H1 (cell line): ENCODE data around the gene SHISAL1.

Source experiments
- BRCA1 ChIP-seq: IDR thresholded peaks from 2 replicates; pipeline ENCODE4 v1.6.1; 2012; ENCODE audit warnings: low read depth, low read length, improper control_type of control experiment
- TF ChIP-seq, protein P1 (sequence below): IDR thresholded peaks from 2 replicates; pipeline ENCODE4 v1.6.1; 2011; ENCODE audit warnings: low read length, improper control_type of control experiment

DNA sequence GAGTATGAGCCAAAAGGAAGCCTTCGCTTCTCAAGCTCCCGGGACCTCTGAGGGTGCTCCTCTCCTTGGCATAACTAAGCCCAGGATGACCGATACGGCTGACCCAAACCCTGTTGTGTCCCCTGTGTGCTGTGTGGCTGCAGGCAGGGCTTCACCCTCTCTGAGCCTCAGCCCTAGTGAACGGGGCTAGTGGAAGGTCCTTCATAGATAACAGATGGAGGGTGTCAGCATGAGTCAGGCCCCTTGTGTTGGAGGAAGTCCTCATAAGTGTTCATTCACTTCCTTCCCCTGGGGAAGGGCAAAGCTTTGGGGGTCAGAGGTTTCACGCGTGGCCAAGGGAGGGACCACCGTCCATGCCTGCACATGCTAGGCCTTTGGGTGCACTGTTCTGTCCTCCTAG, 21.5 kb downstream of the SHISAL1 start:
- no peak for TF ChIP-seq BRCA1
- TF ChIP-seq, protein P1, sequence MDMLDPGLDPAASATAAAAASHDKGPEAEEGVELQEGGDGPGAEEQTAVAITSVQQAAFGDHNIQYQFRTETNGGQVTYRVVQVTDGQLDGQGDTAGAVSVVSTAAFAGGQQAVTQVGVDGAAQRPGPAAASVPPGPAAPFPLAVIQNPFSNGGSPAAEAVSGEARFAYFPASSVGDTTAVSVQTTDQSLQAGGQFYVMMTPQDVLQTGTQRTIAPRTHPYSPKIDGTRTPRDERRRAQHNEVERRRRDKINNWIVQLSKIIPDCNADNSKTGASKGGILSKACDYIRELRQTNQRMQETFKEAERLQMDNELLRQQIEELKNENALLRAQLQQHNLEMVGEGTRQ, result no peak
